ENCODE data around the gene DDX20.

DNA sequence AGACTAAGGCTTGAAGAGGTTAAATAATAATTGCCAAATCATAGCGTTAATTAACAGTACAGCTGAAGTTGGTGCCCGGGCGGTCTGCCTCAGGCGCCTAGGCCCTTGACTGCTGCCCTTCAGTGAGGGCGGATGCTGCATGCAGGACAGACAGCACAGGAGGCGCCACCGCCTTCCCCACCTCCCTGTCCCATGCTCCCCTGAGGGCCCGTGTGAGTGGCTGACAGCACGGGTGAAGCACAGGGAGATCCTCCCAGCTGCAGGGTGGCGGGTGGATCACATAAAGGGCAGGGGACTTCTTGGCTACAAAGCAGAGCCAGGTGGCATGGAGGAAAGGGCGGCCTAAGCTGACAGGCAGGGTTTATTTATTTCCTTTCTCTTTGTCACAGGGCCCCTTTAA is 49.1 kb downstream of the DDX20 start:
- TF ChIP-seq, protein P1, sequence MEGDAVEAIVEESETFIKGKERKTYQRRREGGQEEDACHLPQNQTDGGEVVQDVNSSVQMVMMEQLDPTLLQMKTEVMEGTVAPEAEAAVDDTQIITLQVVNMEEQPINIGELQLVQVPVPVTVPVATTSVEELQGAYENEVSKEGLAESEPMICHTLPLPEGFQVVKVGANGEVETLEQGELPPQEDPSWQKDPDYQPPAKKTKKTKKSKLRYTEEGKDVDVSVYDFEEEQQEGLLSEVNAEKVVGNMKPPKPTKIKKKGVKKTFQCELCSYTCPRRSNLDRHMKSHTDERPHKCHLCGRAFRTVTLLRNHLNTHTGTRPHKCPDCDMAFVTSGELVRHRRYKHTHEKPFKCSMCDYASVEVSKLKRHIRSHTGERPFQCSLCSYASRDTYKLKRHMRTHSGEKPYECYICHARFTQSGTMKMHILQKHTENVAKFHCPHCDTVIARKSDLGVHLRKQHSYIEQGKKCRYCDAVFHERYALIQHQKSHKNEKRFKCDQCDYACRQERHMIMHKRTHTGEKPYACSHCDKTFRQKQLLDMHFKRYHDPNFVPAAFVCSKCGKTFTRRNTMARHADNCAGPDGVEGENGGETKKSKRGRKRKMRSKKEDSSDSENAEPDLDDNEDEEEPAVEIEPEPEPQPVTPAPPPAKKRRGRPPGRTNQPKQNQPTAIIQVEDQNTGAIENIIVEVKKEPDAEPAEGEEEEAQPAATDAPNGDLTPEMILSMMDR (IDR thresholded peaks at IDR 0.05): no peak
- TF ChIP-seq POLR2A (IDR thresholded peaks at IDR 0.05): no peak
